Uterus (tissue), 2 donors: ENCODE measurements around the gene NEFH.
"Not testable (repeated sequence)": the region's sequence is repeated elsewhere in the genome, so short reads cannot be mapped to it uniquely, and the experiment has no call there.

ENCODE experiments used
- POLR2A ChIP-seq, 2 donors: fragments of 450-650 bp; IDR thresholded peaks; one replicate each; pipeline ENCODE4 v1.6.1; 2016; ENCODE audit warnings: antibody characterized with exemption in 2 of 2, mild to moderate bottlenecking in 1 of 2, moderate library complexity in 1 of 2
- TF ChIP-seq, protein P1 (sequence below), 4 experiments: fragments of 200-600 bp in 2 of 4; fragments of 450-650 bp in 2 of 4; sonication (generic) in 2 of 4; IDR thresholded peaks; one replicate each; pipeline ENCODE4 v1.5.1; 2016 to 2019; ENCODE audit warnings: antibody characterized with exemption in 4 of 4, mild to moderate bottlenecking in 2 of 4, moderate library complexity in 1 of 4

DNA sequence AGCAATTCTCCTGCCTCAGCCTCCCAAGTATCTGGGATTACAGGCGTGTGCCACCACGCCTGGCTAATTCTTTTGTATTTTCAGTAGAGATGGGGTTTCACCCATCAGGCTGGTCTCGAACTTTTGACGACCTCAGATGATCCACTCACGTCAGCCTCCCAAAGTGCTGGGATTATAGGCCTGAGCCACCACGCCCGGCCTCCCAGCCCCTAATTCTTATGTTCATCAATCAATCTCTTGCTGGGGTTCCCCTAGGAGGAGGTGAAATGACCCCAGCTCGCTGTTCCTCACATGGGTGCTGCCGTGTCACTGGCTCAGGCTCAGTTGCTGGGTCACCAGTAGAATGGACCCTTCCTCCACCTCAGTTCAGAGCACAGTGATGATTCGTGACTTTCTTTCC lies 41.7 kb upstream of the NEFH start, which contains the start of gene RFPL1:
- TF ChIP-seq, protein P1, sequence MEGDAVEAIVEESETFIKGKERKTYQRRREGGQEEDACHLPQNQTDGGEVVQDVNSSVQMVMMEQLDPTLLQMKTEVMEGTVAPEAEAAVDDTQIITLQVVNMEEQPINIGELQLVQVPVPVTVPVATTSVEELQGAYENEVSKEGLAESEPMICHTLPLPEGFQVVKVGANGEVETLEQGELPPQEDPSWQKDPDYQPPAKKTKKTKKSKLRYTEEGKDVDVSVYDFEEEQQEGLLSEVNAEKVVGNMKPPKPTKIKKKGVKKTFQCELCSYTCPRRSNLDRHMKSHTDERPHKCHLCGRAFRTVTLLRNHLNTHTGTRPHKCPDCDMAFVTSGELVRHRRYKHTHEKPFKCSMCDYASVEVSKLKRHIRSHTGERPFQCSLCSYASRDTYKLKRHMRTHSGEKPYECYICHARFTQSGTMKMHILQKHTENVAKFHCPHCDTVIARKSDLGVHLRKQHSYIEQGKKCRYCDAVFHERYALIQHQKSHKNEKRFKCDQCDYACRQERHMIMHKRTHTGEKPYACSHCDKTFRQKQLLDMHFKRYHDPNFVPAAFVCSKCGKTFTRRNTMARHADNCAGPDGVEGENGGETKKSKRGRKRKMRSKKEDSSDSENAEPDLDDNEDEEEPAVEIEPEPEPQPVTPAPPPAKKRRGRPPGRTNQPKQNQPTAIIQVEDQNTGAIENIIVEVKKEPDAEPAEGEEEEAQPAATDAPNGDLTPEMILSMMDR (IDR thresholded peaks at IDR 0.05), result not testable (repeated sequence)
- TF ChIP-seq POLR2A (IDR thresholded peaks at IDR 0.05), result not testable (repeated sequence)
